ENCODE measurements around the gene ECT2L. TPM values are rescaled to one million over a fixed set of nuclear protein-coding genes. Genes with fewer than 3 reads are reported as not detected.

The ECT2L gene
- polyA plus RNA-seq, 3 donors: not detected

GRCh38 chr6:138797806-138798446 is 2.0 kb downstream of the ECT2L start:
- Histone ChIP-seq H3K9ac (ENCODE audit: insufficient read depth, low read length, poor library complexity, severe bottlenecking) (no peak overlapping the region), H3K79me2 (ENCODE audit: insufficient read depth, low read length) (no peaks in the 10 kb centered on the region), H2AFZ (ENCODE audit: insufficient read depth, low read depth, low read length, poor library complexity, severe bottlenecking) (no peak overlapping the region), H3K4me3 (replicated peaks in 1 of 3; ENCODE audit: low read depth in 2 of 3, low read length in 3 of 3) (no peak overlapping the region), H3K27ac (ENCODE audit: low read depth in 1 of 2, low read length in 2 of 2) (no peak overlapping the region), H4K20me1 (ENCODE audit: insufficient read depth, low read length) (no peaks in the 10 kb centered on the region), H3K36me3 (replicated peaks in 1 of 2; ENCODE audit: control insufficient read depth in 1 of 2, insufficient read depth in 2 of 2, low read length in 2 of 2) (peaks cover 0 to 1% of the 10 kb centered on the region in 2 donors), H3K4me1 (ENCODE audit: control insufficient read depth in 1 of 2, insufficient read depth in 2 of 2, low read length in 2 of 2) (peaks cover 3 to 9% of the 10 kb centered on the region in 2 donors), H3K9me3 (replicated peaks in 1 of 2; ENCODE audit: control insufficient read depth in 1 of 2, insufficient read depth in 1 of 2, low read length in 2 of 2) (no peaks in the 10 kb centered on the region), H3K4me2 (replicated peaks; ENCODE audit: extremely low read depth, low read length, poor library complexity, severe bottlenecking) (no peak overlapping the region), H3K27me3 (ENCODE audit: control insufficient read depth in 2 of 2, insufficient read depth in 2 of 2, low read length in 2 of 2) (peaks cover 10 to 27% of the 10 kb centered on the region in 2 donors)
- H3K36me3 Mint-ChIP-seq: peaks cover 8 to 14% of the 10 kb centered on the region in 2 donors
- TF ChIP-seq CTCF (IDR thresholded peaks at IDR 0.05): no peak
- intact Hi-C loops (cut with micrococcal nuclease): no loop called here
- H3K27ac Mint-ChIP-seq: no peak overlapping the region
- H3K4me3 Mint-ChIP-seq: peak overlapping the region in 1 of 2 donors; percentile 37
- H3K4me1 Mint-ChIP-seq: peaks cover 9% of the 10 kb centered on the region
- WGBS (ENCODE audit: insufficient coverage): no CpG with 5 or more reads among the region's 4 CpGs
- peaks cover 0 to 2% (median 0%) of the 10 kb centered on the region in 7 donors for H3K9me3 Mint-ChIP-seq
- DNase-seq: no peak
- peaks cover 8 to 23% (median 21%) of the 10 kb centered on the region in 3 donors for H3K27me3 Mint-ChIP-seq (ENCODE audit: low read depth in 3 of 3)

GRCh38 chr6:138800377-138801150 is 4.7 kb downstream of the ECT2L start:
- peaks cover 0 to 2% (median 0%) of the 10 kb centered on the region in 7 donors for H3K9me3 Mint-ChIP-seq
- H3K4me1 Mint-ChIP-seq: peaks cover 6% of the 10 kb centered on the region
- Histone ChIP-seq H3K4me1 (ENCODE audit: control insufficient read depth in 1 of 2, insufficient read depth in 2 of 2, low read length in 2 of 2) (peaks cover 2 to 8% of the 10 kb centered on the region in 2 donors), H3K4me3 (replicated peaks in 1 of 3; ENCODE audit: low read depth in 2 of 3, low read length in 3 of 3) (no peak overlapping the region), H3K9me3 (replicated peaks in 1 of 2; ENCODE audit: control insufficient read depth in 1 of 2, insufficient read depth in 1 of 2, low read length in 2 of 2) (no peaks in the 10 kb centered on the region), H3K27ac (ENCODE audit: low read depth in 1 of 2, low read length in 2 of 2) (no peak overlapping the region), H3K27me3 (ENCODE audit: control insufficient read depth in 2 of 2, insufficient read depth in 2 of 2, low read length in 2 of 2) (peaks cover 10 to 19% of the 10 kb centered on the region in 2 donors), H2AFZ (ENCODE audit: insufficient read depth, low read depth, low read length, poor library complexity, severe bottlenecking) (no peak overlapping the region), H3K9ac (ENCODE audit: insufficient read depth, low read length, poor library complexity, severe bottlenecking) (no peak overlapping the region), H3K36me3 (replicated peaks in 1 of 2; ENCODE audit: control insufficient read depth in 1 of 2, insufficient read depth in 2 of 2, low read length in 2 of 2) (no peaks in the 10 kb centered on the region), H3K79me2 (ENCODE audit: insufficient read depth, low read length) (no peaks in the 10 kb centered on the region), H3K4me2 (replicated peaks; ENCODE audit: extremely low read depth, low read length, poor library complexity, severe bottlenecking) (no peak overlapping the region), H4K20me1 (ENCODE audit: insufficient read depth, low read length) (no peaks in the 10 kb centered on the region)
- no peak for DNase-seq
- H3K36me3 Mint-ChIP-seq: peaks cover 0 to under 1% of the 10 kb centered on the region in 2 donors
- no peak for TF ChIP-seq CTCF (IDR thresholded peaks at IDR 0.05)
- H3K4me3 Mint-ChIP-seq: no peak overlapping the region
- intact Hi-C loops (cut with micrococcal nuclease): no loop called here
- no CpG with 5 or more reads among the region's 2 CpGs for whole genome bisulfite sequencing (ENCODE audit: insufficient coverage)
- H3K27me3 Mint-ChIP-seq (ENCODE audit: low read depth in 3 of 3): peaks cover 3 to 21% (median 13%) of the 10 kb centered on the region in 3 donors
- H3K27ac Mint-ChIP-seq: peak overlapping the region in 1 of 7 donors; percentile 60
